KMS-11 (cell line): Measurements from ENCODE around the gene CSH1.
A peak's percentile ranks its signal among the peaks of the same experiment; 100 is the strongest.
"Not testable (repeated sequence)": the region's sequence is repeated elsewhere in the genome, so short reads cannot be mapped to it uniquely, and the experiment has no call there.

ENCODE experiments used
- H2AFZ ChIP-seq: fragments of 200-600 bp; sonication (generic); 2 replicates; pipeline ENCODE4 v1.6.1; 2016; ENCODE audit warnings: antibody characterized with exemption, mixed run types, low read depth
- H3K27ac ChIP-seq: fragments of 200-600 bp; sonication (generic); 2 replicates; pipeline ENCODE4 v1.6.1; 2016; ENCODE audit warnings: mild to moderate bottlenecking, mixed run types
- H3K27me3 ChIP-seq: fragments of 200-600 bp; sonication (generic); 2 replicates; pipeline ENCODE4 v1.6.1; 2017; ENCODE audit warnings: mild to moderate bottlenecking, low read depth, mixed run types, moderate library complexity; ENCODE audit not compliant: insufficient read depth
- H3K36me3 ChIP-seq: fragments of 200-600 bp; sonication (generic); 2 replicates; pipeline ENCODE4 v1.6.1; 2017; ENCODE audit warnings: mild to moderate bottlenecking, mixed run types; ENCODE audit not compliant: insufficient read depth
- H3K4me1 ChIP-seq: fragments of 200-600 bp; sonication (generic); 2 replicates; pipeline ENCODE4 v1.6.1; 2016; ENCODE audit warnings: mild to moderate bottlenecking, low read depth, mixed run types; ENCODE audit not compliant: poor library complexity, severe bottlenecking
- H3K4me2 ChIP-seq: fragments of 200-600 bp; sonication (generic); 2 replicates; pipeline ENCODE4 v1.7.0; 2016; ENCODE audit warnings: mild to moderate bottlenecking, mixed run types
- H3K4me3 ChIP-seq: fragments of 200-600 bp; sonication (generic); IDR thresholded peaks from 2 replicates; pipeline ENCODE4 v1.6.1; 2017; ENCODE audit warnings: low read depth, low read length, mixed read lengths; ENCODE audit not compliant: insufficient read depth
- H3K79me2 ChIP-seq: fragments of 200-600 bp; sonication (generic); 2 replicates; pipeline ENCODE4 v1.6.1; 2016; ENCODE audit warnings: low read depth, mixed run types; ENCODE audit not compliant: insufficient read depth
- H3K9ac ChIP-seq: fragments of 200-600 bp; sonication (generic); 2 replicates; pipeline ENCODE4 v1.6.1; 2016; ENCODE audit warnings: mild to moderate bottlenecking, mixed run types
- H4K20me1 ChIP-seq: fragments of 200-600 bp; sonication (generic); 2 replicates; pipeline ENCODE4 v1.6.1; 2016; ENCODE audit warnings: mild to moderate bottlenecking, mixed run types; ENCODE audit not compliant: insufficient read depth
- TF ChIP-seq, protein P1 (sequence below): fragments of 200-600 bp; sonication (generic); conservative IDR thresholded peaks from 2 replicates; pipeline ENCODE4 v1.6.1; 2017; ENCODE audit warnings: low read depth, mild to moderate bottlenecking, antibody characterized with exemption, low read length, moderate library complexity, mixed read lengths

CSH1 gene

DNA sequence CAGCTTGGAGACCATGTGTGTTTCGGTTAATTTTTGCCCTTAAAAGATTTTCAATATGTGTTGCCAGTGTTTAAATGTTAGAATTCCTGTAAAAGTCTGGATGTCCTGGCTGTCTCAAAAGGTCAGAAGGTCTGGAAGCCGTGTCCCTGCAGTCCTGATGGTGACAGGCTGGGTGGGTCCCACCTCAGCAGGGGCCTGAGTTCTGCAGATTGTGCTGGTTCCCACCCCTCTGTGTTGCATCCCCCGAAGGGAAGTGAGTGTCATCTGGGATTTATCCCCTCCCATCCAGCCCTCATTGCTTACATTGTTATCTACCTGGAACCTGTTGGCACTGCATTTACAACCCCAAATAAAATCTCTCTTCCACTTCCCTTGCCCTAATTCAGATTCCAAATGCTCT lies 2.4 kb downstream of the CSH1 start:
- H3K4me1 ChIP-seq, H3K79me2 ChIP-seq, H3K27me3 ChIP-seq, H3K36me3 ChIP-seq, H3K4me2 ChIP-seq, H2AFZ ChIP-seq, H3K4me3 ChIP-seq, H3K27ac ChIP-seq, H4K20me1 ChIP-seq, H3K9ac ChIP-seq: not testable (repeated sequence)

DNA sequence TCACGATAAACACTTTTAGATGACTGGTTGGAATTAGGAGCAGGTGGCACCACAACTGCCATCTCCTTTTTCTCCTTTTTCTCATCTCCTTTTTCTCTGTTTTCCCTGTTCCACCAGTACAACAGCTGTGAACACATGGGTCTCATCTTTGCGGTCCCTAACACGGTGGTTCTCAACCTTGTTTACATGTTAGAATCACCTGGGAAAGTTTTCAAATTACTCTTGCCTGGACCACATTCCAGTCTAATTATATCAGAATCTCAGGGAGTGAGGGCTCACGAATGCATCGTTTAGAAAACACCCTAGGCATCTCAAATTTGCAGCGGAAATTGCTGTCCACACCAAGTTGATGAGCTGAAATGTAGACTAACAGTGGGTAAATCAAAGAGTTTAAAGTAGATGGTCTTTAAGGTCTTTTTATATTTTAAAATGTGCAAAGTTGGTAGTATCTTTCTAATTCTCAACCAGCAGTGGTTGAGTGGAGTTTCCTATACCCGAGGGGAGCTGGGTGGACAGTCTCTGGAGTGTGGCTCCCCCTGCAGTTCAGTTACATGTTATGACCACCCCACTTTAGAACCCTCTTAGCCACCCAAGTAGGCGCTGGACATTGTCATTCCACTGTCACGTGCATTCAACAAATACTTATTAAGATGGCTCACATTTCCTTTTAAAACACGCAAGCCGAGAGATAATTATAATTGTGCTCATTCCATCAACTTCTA lies 3.9 kb downstream of the CSH1 start:
- H3K27me3 ChIP-seq, H3K27ac ChIP-seq, H3K36me3 ChIP-seq, H3K9ac ChIP-seq, H3K4me3 ChIP-seq, H3K79me2 ChIP-seq, H4K20me1 ChIP-seq, H3K4me2 ChIP-seq, H3K4me1 ChIP-seq, H2AFZ ChIP-seq: not testable (repeated sequence)
- TF ChIP-seq, protein P1, sequence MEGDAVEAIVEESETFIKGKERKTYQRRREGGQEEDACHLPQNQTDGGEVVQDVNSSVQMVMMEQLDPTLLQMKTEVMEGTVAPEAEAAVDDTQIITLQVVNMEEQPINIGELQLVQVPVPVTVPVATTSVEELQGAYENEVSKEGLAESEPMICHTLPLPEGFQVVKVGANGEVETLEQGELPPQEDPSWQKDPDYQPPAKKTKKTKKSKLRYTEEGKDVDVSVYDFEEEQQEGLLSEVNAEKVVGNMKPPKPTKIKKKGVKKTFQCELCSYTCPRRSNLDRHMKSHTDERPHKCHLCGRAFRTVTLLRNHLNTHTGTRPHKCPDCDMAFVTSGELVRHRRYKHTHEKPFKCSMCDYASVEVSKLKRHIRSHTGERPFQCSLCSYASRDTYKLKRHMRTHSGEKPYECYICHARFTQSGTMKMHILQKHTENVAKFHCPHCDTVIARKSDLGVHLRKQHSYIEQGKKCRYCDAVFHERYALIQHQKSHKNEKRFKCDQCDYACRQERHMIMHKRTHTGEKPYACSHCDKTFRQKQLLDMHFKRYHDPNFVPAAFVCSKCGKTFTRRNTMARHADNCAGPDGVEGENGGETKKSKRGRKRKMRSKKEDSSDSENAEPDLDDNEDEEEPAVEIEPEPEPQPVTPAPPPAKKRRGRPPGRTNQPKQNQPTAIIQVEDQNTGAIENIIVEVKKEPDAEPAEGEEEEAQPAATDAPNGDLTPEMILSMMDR, result 0 out of 2 replicates have a peak, but pooled peaks have one; percentile 19

GRCh38 chr17:63889026-63889848 lies 7.1 kb downstream of the CSH1 start:
- H2AFZ ChIP-seq, H3K36me3 ChIP-seq, H4K20me1 ChIP-seq, H3K4me2 ChIP-seq, H3K4me1 ChIP-seq, H3K4me3 ChIP-seq, H3K79me2 ChIP-seq, H3K27ac ChIP-seq, H3K9ac ChIP-seq, H3K27me3 ChIP-seq: not testable (repeated sequence)
- TF ChIP-seq, protein P1, result peak; percentile 72

DNA sequence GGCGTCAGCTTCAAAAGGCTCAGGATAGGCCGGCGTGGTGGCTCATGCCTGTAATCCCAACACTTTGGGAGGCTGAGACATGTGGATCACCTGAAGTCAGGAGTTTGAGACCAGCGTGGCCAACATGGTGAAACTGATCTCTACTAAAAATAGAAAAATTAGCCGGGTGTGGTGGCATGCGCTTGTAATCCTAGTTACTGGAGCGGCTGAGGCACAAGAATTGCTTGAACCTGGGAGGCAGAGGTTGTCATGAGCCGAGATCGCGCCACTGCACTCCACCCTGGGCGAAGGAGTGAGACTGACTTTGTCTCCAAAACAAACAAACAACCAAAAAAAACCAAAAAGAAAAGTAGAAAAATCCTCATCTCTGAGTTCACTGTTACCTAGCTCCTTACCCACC lies 11.3 kb downstream of the CSH1 start:
- not testable (repeated sequence) for H3K4me3 ChIP-seq, H3K79me2 ChIP-seq, H3K9ac ChIP-seq, H3K36me3 ChIP-seq, H4K20me1 ChIP-seq, H2AFZ ChIP-seq, H3K4me1 ChIP-seq, H3K4me2 ChIP-seq, H3K27ac ChIP-seq
- H3K27me3 ChIP-seq, result peaks cover 12% of the 10 kb centered on the region

- H3K27me3 ChIP-seq, result peaks cover 26% of the 10 kb centered on the region
- H3K27ac ChIP-seq, H3K4me3 ChIP-seq, H3K79me2 ChIP-seq, H3K4me1 ChIP-seq, H3K4me2 ChIP-seq, H4K20me1 ChIP-seq, H3K9ac ChIP-seq, H2AFZ ChIP-seq, H3K36me3 ChIP-seq: not testable (repeated sequence)
These were observed 13.7 kb downstream of the CSH1 start for GRCh38 chr17:63882626-63883126.
